ENCODE data around the gene CLDN1. TPM values are rescaled to one million over a fixed set of nuclear protein-coding genes. Genes with fewer than 3 reads are reported as not detected.

Gene CLDN1
- polyA plus RNA-seq, 5 donors, result 1.6 to 5.0 (median 2.0) TPM

DNA sequence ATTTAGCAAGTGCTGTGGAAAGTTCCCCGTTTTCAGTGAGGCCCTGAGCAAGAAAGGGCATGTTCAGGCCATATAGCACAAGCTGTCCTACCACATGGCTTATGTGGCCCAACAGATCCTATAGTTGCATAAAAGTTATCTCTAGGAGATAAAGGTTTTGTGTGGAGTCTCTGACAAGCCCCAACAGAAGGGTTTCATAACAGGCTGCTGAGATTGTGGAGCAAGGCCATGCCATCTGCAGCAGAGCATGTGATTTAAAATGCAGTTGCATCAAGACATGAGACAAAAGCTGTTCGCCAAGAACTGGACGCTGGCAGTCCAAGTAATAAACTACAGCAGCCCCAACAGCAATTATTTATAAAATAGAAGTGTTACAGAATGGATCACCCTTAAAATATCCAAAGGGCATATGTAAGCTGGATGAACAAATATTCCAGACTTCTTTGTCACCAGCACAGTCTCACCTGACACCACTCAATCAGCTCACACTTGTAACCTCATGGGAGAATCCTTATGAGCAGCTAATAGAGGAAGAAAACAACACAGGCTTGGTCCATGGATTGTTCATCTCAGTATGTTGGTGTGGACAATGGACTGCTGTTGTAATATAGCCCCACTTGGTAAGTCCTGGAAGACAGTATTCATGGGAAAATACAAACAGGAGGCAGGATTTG is 14.4 kb upstream of the CLDN1 start:
- no peak for DNase-seq

DNA sequence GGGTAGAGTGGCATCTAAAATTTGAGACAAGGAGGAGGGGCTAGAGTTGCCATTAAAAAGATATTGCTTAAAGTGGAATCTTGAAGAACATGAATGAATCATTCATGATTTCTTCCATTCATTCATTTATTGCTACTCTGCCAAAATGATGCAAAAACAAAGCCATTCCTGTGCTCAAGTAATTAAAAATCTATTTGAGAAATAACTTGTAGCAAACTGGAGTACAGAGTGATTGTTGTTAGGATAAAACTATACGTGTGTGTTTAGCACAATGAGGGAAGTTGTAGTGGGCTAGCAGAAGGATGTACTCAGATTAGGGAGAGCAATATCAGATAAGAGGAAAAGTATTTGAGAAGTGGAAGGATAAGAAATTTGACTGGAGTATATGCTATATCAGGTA is 11.7 kb upstream of the CLDN1 start:
- no peak for DNase-seq

GRCh38 chr3:190330936-190331734 is 8.9 kb upstream of the CLDN1 start:
- DNase-seq, result no peak

DNA sequence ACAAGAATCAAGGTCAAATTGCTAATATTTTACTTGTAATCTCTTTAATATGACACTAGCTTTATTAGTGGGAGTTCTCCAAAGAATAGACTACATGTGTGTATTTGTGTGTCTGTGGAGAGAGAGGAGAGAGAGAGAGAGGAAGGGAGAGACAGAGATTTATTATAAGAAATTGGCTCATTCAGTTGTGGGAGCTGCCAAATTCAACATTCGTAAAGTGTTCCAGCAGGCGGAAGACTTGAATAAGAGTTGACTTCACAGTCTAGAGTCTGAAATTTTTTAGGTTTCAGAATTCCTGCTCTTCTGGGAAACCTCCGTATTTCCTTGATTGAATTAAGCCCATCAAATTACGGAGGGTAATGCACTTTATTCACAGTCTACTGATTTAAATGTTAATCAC is 4.7 kb upstream of the CLDN1 start:
- peak; percentile 58 to 60 for DNase-seq

DNA sequence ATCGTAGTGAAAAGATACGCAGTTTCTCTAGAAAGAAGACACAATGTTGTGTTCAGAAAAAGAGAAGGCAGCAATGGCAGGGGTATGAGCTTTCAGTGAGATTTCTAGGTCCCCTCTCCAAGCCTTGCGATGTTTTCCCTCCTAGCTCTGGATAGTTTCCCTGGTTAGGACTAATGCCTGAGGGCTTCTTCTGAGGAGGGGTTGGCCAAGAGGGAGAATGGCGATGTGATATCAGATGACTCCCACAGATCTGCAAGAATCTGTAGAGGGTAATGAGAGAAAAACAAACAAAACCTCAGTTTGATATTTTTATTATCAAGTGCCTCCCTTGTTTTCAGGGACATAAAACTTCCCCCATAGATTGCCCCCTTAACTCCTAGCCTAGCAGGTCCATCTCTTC is 4.1 kb upstream of the CLDN1 start:
- DNase-seq, result no peak

GRCh38 chr3:190325923-190326322 is 3.7 kb upstream of the CLDN1 start:
- DNase-seq, result no peak

DNA sequence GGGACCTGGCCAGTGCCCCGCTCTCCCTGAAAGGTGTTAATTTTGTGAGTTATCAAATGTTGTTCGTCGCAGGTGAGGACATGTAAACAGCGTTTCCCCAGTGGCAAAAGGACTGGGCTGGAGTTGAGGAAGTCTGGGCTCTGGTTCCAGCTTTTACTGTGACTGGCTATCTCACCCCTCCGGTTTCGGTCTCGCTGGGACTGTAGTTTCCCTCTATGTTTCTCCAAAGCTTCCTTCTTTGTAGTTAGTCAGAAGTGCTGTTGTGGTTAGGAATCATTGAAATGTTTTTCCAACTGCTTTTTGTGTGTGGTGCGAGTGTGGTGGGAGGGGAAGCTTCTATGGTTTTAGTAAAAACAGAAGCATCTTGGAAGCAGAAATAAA is 990 bp upstream of the CLDN1 start:
- no peak for DNase-seq

GRCh38 chr3:190322604-190323245 is 479 bp upstream of the CLDN1 start:
- no peak for DNase-seq

GRCh38 chr3:190320594-190321362 is 1.5 kb downstream of the CLDN1 start:
- DNase-seq, result no peak

DNA sequence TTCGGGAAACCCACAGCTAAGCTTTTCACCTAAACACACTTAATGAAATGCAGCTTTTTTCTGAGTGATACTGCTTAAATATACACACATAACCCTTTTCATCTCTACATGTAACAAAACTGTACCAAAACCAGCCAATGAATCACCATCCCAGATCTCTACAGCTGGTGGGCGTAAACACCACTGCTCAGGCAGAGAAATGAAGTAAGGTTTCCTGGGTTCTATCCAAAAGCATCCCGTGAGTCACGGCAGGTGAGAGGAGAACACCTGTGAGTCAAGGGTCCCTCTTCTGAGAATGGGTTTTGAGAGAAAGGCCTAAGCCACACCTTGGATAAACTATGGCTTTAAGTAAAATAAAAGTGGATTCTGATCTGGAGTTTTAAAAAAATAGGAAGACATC is 2.6 kb downstream of the CLDN1 start:
- no peak for DNase-seq

DNA sequence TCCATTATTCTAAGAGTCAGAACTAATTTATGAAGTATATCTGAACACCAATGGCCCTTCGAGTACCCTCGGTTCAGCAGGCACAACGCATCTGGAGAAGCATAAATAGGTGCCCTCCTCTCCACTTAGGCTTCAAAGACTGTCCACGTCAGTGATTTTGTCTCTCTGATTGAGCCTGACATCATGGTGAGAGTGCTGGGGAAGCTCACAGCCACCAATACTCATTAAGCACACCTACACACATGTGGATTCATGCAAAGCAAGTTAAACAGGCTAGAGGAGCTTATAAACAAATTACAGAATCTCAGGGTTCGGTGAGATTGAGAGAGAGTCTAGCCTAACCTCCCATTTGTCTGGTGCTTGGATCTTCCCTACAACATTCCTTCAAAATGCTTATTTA is 3.6 kb downstream of the CLDN1 start:
- DNase-seq, result no peak

- DNase-seq, result no peak
These were observed 7.5 kb downstream of the CLDN1 start for GRCh38 chr3:190314741-190315140.

DNA sequence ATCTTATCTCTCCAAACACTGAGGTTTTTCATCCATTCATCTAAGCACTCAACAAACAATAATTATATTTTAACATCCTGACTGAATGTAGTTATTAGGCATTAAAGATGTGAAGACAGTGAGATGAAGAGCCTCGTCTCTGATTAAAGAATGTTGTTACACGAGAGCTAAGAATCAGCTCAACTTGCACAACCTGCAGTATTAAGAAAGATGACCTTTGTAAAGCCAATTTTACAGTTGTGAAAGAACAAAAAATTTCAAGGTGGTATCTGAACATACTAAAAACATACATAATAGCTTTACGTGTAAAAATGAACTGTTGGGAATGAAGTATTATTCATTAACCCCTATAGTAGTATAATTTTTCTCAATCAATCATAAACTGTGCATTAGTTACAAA is 12.8 kb downstream of the CLDN1 start:
- no peak for DNase-seq

DNA sequence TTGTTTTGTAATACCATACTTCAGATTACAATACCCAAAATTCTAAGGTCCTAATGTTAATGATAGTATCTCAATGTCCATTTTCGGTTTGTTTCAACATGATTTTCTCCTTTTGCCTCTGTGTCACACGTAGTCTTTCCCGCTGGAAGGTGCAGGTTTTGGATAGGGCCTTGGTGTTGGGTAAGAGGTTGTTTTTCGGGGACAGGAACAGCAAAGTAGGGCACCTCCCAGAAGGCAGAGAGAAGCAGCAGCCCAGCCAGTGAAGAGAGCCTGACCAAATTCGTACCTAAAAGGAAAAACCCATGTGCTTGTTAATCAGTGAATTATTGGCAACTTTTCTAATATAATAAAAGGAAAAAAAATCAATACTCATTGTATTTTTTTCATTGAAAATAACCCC is 14.1 kb downstream of the CLDN1 start:
- DNase-seq, result no peak

- DNase-seq, result no peak
These were observed 15.1 kb downstream of the CLDN1 start for GRCh38 chr3:190307164-190307545.

- no peak for DNase-seq
These were observed 15.6 kb downstream of the CLDN1 start for GRCh38 chr3:190306513-190307163.

GRCh38 chr3:190306026-190306425 is 16.2 kb downstream of the CLDN1 start:
- DNase-seq, result no peak

GRCh38 chr3:190305406-190305805 is 16.8 kb downstream of the CLDN1 start:
- DNase-seq, result no peak

GRCh38 chr3:190303884-190304283 is 18.4 kb downstream of the CLDN1 start:
- no peak for DNase-seq

- DNase-seq, result no peak
These were observed 19.9 kb downstream of the CLDN1 start for GRCh38 chr3:190302212-190302867.

DNA sequence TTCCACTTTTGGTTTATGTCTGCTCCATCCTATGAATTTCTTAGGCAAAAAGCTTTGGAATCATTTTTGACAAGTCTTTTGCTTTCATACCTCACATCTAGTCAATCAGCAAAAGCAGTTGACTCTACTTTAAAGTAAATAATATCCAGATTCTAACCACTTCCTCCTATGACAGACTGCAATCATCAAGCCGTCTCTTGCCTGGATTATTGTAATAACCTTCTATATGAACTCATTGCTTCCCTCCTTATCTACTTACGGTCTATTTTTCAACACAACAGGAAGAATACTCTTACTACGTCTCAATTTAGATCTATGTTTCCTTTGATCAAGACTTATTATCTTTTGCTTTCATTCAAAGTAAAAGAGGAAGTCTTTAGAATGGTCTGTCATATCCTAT is 20.7 kb downstream of the CLDN1 start:
- DNase-seq, result no peak

Measured in right lung (tissue), 5 donors.